NCI-H2171 treated with DMSO at 0.1 percent for 48 hours (cell line): ENCODE measurements around the gene UNC5CL.

Experiments
- DNase-seq: peaks from one replicate; lab custom pipeline; 2025; lab: John Stamatoyannopoulos, UW

The UNC5CL gene

DNA sequence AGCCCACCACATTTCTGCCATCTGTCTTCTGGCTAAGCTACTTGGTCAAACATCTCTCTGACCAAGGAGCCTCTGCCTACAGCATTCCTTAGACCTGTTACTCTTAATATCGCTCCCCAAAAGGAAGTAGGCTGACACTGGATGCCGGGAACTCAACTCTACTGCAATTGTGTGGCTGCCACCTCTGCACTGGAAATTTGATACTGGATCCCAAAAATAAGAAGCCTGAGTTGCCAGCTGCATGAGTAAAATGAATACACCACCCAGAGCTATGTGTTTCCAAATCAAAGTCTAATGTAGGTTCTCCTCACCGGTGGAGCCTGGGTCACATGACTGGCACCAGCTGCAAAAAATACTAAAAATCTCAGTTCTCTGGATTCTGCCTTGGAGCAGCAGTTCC is 36.9 kb downstream of the UNC5CL start:
- DNase-seq, result peak; percentile 59

- DNase-seq, result no peak
Measured at GRCh38 chr6:41000248-41000647, 38.8 kb downstream of the UNC5CL start.

DNA sequence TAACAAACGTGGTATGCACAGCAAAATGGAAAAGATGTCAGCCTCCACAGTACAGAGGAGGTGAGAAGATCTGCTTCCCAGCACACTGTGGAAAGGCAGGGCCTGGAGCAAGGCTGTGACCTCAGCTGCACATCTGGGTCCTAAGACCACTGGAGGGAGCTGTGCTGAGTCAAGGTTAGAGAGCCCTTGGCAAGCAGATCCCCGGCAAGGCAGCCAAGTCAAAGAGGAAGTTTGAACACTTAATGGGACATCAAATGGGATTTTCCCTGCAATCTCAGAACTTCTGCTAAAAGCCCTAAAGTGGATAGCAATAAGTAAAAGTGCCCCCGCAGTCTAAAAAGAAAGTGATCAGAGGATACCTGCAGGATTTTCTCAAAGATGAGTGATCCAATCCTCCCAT is 39.5 kb downstream of the UNC5CL start:
- no peak for DNase-seq

GRCh38 chr6:40998661-40999060 is 40.4 kb downstream of the UNC5CL start:
- DNase-seq, result no peak

- DNase-seq, result no peak
Measured at GRCh38 chr6:40997234-40997957, 41.6 kb downstream of the UNC5CL start.

DNA sequence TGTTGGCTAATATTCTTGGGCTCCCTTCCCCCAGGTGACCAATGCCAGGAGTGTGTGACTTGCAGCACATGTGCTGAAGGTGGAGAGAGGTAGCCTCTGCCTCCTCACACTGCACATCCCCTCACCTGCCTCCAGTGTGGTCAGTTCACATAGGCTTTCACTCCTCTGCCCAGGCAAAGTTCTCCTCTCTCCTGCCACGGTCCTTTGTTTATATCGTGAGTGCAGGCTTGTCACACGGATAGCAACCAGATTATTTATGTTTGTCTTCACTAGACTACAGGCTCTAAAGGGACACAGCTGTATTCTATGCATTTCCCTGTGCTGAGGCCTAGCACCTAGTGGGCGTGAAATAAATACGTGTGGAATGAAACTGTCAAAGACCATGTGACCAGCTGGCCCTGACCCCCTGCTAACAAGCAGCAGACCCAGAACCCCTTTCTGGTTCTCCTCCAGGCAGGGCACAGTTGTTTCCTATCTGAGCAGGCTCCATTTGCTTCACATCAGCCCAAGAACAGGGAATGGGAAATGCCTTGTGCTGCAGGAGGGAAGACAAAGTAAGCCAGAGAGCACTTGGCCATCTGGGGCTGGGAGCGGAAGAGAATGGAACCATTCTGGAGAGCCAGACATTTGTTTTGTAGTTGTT is 42.3 kb downstream of the UNC5CL start:
- DNase-seq, result no peak

DNA sequence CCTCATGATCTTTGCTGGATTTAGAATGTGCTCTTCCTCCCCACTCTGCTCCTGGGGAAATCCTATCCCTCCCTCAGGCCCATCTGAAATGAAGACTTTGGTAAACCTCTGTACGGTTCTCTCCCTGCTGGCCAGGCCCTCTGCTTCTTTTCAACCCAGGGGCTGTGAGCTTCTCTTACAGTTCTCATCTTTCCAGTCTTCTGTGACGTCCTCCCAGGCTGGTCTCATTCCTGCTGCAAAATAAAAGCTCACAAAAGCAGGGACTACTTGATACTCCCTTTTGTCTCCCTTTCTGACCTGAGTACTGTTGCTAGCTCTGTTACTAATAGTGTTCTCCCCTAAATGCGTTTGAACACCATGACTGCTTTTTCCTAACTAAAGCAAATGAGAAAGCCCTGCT is 46.3 kb downstream of the UNC5CL start:
- peak; percentile 77 for DNase-seq

GRCh38 chr6:40990301-40990700 is 48.7 kb downstream of the UNC5CL start:
- DNase-seq, result no peak

- DNase-seq, result no peak
Measured at GRCh38 chr6:40989204-40990169, 49.5 kb downstream of the UNC5CL start.

- no peak for DNase-seq
Measured at GRCh38 chr6:40988634-40989033, 50.4 kb downstream of the UNC5CL start.

DNA sequence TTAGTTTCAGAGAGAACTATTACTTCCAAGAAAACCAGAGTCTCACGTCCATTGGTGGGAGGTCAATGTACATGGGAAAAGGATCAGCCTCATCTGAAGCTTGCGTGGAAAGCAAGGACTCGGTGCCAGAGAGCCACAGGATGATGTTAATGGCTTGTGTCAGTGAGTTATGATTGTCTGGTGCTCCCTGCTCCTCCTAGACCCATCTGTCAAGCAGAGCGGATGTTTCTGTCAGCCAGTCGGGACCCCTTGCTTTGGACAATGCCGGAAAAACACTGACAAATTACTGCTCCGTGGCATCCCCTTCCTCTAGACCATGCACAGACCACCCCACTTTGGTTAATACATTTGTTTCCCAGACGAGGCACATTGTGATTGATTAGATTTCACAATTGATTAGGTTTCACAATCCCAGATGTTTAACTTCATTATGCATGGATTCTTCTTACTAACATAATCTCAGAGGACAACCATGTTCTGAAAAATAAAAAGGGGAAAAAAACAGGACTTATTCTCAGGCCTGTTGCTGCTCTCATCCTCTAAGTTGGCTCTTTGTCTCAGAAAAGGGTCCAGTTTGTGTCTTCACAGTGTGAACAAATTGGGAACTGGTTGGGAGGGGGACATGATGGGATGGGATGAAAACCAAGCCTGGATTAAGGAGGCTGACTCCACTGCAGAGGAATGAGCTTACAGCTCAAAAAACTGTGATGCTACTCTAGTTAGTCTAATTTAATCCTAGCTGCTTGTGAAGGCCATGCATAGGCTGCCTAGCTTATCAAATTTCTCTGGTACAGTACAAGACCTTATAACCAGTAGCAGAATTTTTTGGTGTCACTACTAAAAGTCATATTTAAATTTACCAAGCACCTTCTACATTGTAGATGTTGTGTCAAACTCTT is 51.9 kb downstream of the UNC5CL start:
- DNase-seq, result no peak

DNA sequence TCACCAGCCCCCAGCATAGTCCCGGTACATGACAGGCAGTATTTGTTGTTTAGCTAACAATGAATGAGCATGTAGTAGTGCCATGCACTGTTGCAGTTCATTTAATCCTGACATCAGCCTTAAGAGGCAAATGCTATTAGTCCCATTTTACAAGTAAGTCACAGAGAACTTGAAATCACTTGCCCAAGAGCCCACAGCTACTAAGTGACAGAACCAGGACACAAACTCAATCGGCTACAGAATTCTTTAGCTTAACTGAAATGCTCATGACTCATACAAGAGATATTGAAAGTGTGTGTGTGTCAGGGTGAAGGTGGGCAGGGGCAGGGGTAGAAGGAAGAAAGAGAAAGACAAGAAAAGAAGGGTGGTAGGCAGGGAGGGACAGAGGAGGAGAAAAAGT is 52.7 kb downstream of the UNC5CL start:
- no peak for DNase-seq

GRCh38 chr6:40983752-40984151 is 55.3 kb downstream of the UNC5CL start:
- DNase-seq, result no peak

DNA sequence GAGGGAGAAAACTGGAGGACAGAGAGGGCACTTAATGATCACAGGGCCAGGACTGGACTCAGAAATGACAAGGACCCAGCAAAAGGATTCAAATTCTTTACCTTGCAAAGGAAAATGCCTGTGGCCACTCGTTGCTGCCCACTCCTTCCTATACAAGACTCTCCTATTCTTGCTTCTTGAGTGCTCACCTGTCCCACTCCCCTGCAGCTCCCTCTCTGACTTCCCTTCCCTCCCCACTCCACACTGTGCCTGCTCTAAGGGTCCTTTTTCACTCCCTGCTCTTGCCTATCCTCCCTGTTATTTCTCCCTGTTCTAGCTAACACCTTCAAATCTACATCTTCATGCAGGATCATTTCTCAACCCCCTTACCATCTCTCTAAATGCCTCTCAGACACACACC is 56.1 kb downstream of the UNC5CL start:
- no peak for DNase-seq

- DNase-seq, result no peak
Measured at GRCh38 chr6:40978687-40979289, 60.2 kb downstream of the UNC5CL start.

- DNase-seq, result no peak
Measured at GRCh38 chr6:40977695-40978094, 61.3 kb downstream of the UNC5CL start.

DNA sequence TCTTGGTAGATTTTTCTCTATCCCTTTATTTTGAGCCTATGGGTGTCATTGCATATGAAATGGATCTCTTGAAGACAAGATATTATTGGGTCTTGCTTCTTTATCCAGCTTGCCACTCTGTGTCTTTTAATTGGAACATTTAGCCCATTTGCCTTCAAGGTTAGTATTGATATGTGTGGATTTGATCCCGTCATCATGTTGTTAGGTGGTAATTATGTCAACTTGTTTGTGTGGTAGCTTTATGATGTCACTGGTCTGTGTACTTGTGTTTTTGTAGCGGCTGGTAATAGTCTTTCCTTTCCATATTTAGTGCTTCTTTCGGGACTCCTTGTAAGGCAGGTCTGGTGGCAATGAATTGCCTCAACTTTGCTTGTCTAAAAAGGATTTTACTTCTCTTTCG is 61.9 kb downstream of the UNC5CL start:
- DNase-seq, result no peak
